ENCODE measurements around the gene CDK14.

GRCh38 chr7:90933041-90933440 is 336.9 kb downstream of the CDK14 start:
- no peak for TF ChIP-seq CTCF (IDR thresholded peaks at IDR 0.05)
- TF ChIP-seq POLR2AphosphoS5 (IDR thresholded peaks at IDR 0.05): no peak
- no peak for TF ChIP-seq POLR2A (IDR thresholded peaks at IDR 0.05)
- TF ChIP-seq EP300 (IDR thresholded peaks at IDR 0.05): no peak

Measured in stomach (tissue), 4 donors.